Gastroesophageal sphincter (tissue), 3 donors: ENCODE data around the gene MMADHC.

Experiments
- EP300 ChIP-seq: sonication (generic); formaldehyde crosslinking; IDR thresholded peaks from one replicate; pipeline ENCODE4 v1.6.1; 2017; ENCODE audit warnings: antibody characterized with exemption, mild to moderate bottlenecking
- TF ChIP-seq, protein P1 (sequence below), 4 experiments: fragments of 200-600 bp in 2 of 4; fragments of 450-650 bp in 2 of 4; sonication (generic) in 1 of 4; IDR thresholded peaks; one replicate each; pipeline ENCODE4 v1.5.1; 2017 to 2019; ENCODE audit warnings: antibody characterized with exemption in 4 of 4, mild to moderate bottlenecking in 2 of 4, moderate library complexity in 2 of 4

GRCh38 chr2:149575752-149576151 lies 11.8 kb downstream of the MMADHC start:
- TF ChIP-seq, protein P1, sequence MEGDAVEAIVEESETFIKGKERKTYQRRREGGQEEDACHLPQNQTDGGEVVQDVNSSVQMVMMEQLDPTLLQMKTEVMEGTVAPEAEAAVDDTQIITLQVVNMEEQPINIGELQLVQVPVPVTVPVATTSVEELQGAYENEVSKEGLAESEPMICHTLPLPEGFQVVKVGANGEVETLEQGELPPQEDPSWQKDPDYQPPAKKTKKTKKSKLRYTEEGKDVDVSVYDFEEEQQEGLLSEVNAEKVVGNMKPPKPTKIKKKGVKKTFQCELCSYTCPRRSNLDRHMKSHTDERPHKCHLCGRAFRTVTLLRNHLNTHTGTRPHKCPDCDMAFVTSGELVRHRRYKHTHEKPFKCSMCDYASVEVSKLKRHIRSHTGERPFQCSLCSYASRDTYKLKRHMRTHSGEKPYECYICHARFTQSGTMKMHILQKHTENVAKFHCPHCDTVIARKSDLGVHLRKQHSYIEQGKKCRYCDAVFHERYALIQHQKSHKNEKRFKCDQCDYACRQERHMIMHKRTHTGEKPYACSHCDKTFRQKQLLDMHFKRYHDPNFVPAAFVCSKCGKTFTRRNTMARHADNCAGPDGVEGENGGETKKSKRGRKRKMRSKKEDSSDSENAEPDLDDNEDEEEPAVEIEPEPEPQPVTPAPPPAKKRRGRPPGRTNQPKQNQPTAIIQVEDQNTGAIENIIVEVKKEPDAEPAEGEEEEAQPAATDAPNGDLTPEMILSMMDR (IDR thresholded peaks at IDR 0.05): no peak
- no peak for TF ChIP-seq EP300
